Stimulated activated naive CD8-positive, alpha-beta T cell treated with anti-CD3 and anti-CD28 coated beads, Interleukin-15, Interleukin-2, amounts not matched to agents 100 U/mL and 50 U/mL, for 24 hours (primary cell): ENCODE results near the gene CDH23.

Experiments used
- ATAC-seq: fragments of 150-1000 bp; cut with Tn5 transposase; one replicate; pipeline ENCODE4 v1.10.0; 2021
- DNase-seq: peaks from one replicate; pipeline ENCODE4 v3.0.0; 2021

CDH23 gene

GRCh38 chr10:71817831-71818655 is 421.3 kb downstream of the CDH23 start:
- DNase-seq = no peak
- no peak for ATAC-seq

- DNase-seq = no peak
- no peak for ATAC-seq
Observed at GRCh38 chr10:71818674-71819260, 422.0 kb downstream of the CDH23 start.

GRCh38 chr10:71819441-71819861 is 422.7 kb downstream of the CDH23 start:
- DNase-seq (no peak), ATAC-seq (no peak)

- no peak for DNase-seq
- ATAC-seq = no peak
Observed at GRCh38 chr10:71819985-71820384, 423.3 kb downstream of the CDH23 start.

GRCh38 chr10:71820966-71821365 is 424.2 kb downstream of the CDH23 start:
- DNase-seq (no peak), ATAC-seq (no peak)

GRCh38 chr10:71821909-71822763 is 425.4 kb downstream of the CDH23 start:
- ATAC-seq = peak; percentile 85
- no peak for DNase-seq

- DNase-seq (no peak), ATAC-seq (no peak)
Observed at GRCh38 chr10:71823356-71823755, 426.6 kb downstream of the CDH23 start.

GRCh38 chr10:71824333-71824732 is 427.6 kb downstream of the CDH23 start:
- DNase-seq (no peak), ATAC-seq (no peak)

- no peak for ATAC-seq
- DNase-seq = no peak
Observed at GRCh38 chr10:71825217-71825616, 428.5 kb downstream of the CDH23 start.

- DNase-seq = no peak
- ATAC-seq = no peak
Observed at GRCh38 chr10:71827852-71828251, 431.1 kb downstream of the CDH23 start.

GRCh38 chr10:71828702-71829101 is 432.0 kb downstream of the CDH23 start:
- no peak for ATAC-seq
- no peak for DNase-seq

GRCh38 chr10:71829171-71829570 is 432.5 kb downstream of the CDH23 start:
- no peak for ATAC-seq
- no peak for DNase-seq

GRCh38 chr10:71829896-71830295 is 433.2 kb downstream of the CDH23 start:
- DNase-seq (no peak), ATAC-seq (no peak)

- no peak for DNase-seq
- ATAC-seq = no peak
Observed at GRCh38 chr10:71830726-71831125, 434.0 kb downstream of the CDH23 start.

GRCh38 chr10:71831646-71832552 is 435.2 kb downstream of the CDH23 start:
- no peak for ATAC-seq
- DNase-seq = no peak

GRCh38 chr10:71832967-71833366 is 436.2 kb downstream of the CDH23 start:
- ATAC-seq = no peak
- no peak for DNase-seq

- ATAC-seq (no peak), DNase-seq (no peak)
Observed at GRCh38 chr10:71833451-71834342, 437.0 kb downstream of the CDH23 start.

GRCh38 chr10:71834343-71834674 is 437.6 kb downstream of the CDH23 start:
- no peak for DNase-seq
- ATAC-seq = no peak

- peak; percentile 91 for ATAC-seq
- DNase-seq = peak; percentile 51
Observed at GRCh38 chr10:71835671-71836595, 439.2 kb downstream of the CDH23 start.

GRCh38 chr10:71836596-71836974 is 439.9 kb downstream of the CDH23 start:
- no peak for DNase-seq
- ATAC-seq = no peak
